ENCODE results near the gene KDF1. TPM values are rescaled to one million over a fixed set of nuclear protein-coding genes. Genes with fewer than 3 reads are reported as not detected.

KDF1 gene
- total and polyA plus RNA-seq, 2 experiments from 2014 or later, result 13.6 to 21.1 TPM

- Mint-ChIP-seq H3K9me3 (no peaks in the 10 kb centered on the region), H3K4me3 (no peak overlapping the region), H3K27ac (no peak overlapping the region), H3K27me3 (ENCODE audit: insufficient read depth, low read depth, poor library complexity) (peaks cover 21% of the 10 kb centered on the region), H3K36me3 (ENCODE audit: low read depth) (no peaks in the 10 kb centered on the region), H3K4me1 (peaks cover 8% of the 10 kb centered on the region)
- ATAC-seq (no peak), DNase-seq (ENCODE audit: low spot score) (no peak)
- Histone ChIP-seq H3K27me3 (ENCODE audit: insufficient read depth) (no peaks in the 10 kb centered on the region), H3K36me3 (ENCODE audit: insufficient read depth) (no peaks in the 10 kb centered on the region), H3K4me3 (no peak overlapping the region), H3K4me1 (ENCODE audit: insufficient read depth) (peaks cover 5% of the 10 kb centered on the region; the same call in 1 of the 2 replicates), H3F3A (replicated peaks; ENCODE audit: low read depth) (no peaks in the 10 kb centered on the region), H2AFZ (no peak overlapping the region), H3K27ac (ENCODE audit: low read depth) (no peak overlapping the region), H4K20me1 (replicated peaks; ENCODE audit: insufficient read depth) (no peaks in the 10 kb centered on the region), H3K79me2 (replicated peaks; ENCODE audit: insufficient read depth) (no peaks in the 10 kb centered on the region), H3K9me2 (ENCODE audit: insufficient read depth) (no peaks in the 10 kb centered on the region), H3K4me2 (no peak overlapping the region)
- TF ChIP-seq ZNF462 (CRISPR knock-in tag; IDR thresholded peaks at IDR 0.05) (no peak), JUNB (IDR thresholded peaks at IDR 0.05; ENCODE audit: unreplicated experiment) (no peak), EZH2 (IDR thresholded peaks at IDR 0.05; ENCODE audit: low read depth, unreplicated experiment) (no peak), CREB1 (CRISPR knock-in tag; IDR thresholded peaks at IDR 0.05; ENCODE audit: low read depth) (no peak), EZH2phosphoT487 (IDR thresholded peaks at IDR 0.05; ENCODE audit: unreplicated experiment) (no peak)
- TF ChIP-seq, protein P1, sequence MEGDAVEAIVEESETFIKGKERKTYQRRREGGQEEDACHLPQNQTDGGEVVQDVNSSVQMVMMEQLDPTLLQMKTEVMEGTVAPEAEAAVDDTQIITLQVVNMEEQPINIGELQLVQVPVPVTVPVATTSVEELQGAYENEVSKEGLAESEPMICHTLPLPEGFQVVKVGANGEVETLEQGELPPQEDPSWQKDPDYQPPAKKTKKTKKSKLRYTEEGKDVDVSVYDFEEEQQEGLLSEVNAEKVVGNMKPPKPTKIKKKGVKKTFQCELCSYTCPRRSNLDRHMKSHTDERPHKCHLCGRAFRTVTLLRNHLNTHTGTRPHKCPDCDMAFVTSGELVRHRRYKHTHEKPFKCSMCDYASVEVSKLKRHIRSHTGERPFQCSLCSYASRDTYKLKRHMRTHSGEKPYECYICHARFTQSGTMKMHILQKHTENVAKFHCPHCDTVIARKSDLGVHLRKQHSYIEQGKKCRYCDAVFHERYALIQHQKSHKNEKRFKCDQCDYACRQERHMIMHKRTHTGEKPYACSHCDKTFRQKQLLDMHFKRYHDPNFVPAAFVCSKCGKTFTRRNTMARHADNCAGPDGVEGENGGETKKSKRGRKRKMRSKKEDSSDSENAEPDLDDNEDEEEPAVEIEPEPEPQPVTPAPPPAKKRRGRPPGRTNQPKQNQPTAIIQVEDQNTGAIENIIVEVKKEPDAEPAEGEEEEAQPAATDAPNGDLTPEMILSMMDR (conservative IDR thresholded peaks at IDR 0.05; ENCODE audit: low read depth in 2 of 2), result no peak
- TF ChIP-seq, protein P2, sequence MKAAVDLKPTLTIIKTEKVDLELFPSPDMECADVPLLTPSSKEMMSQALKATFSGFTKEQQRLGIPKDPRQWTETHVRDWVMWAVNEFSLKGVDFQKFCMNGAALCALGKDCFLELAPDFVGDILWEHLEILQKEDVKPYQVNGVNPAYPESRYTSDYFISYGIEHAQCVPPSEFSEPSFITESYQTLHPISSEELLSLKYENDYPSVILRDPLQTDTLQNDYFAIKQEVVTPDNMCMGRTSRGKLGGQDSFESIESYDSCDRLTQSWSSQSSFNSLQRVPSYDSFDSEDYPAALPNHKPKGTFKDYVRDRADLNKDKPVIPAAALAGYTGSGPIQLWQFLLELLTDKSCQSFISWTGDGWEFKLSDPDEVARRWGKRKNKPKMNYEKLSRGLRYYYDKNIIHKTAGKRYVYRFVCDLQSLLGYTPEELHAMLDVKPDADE (IDR thresholded peaks at IDR 0.05), result no peak
Measured at GRCh38 chr1:26986658-26987057, 26.4 kb upstream of the KDF1 start.
